Measurements from ENCODE around the gene UCP3.
"Not testable (repeated sequence)": the region's sequence is repeated elsewhere in the genome, so short reads cannot be mapped to it uniquely, and the experiment has no call there.

The UCP3 gene

DNA sequence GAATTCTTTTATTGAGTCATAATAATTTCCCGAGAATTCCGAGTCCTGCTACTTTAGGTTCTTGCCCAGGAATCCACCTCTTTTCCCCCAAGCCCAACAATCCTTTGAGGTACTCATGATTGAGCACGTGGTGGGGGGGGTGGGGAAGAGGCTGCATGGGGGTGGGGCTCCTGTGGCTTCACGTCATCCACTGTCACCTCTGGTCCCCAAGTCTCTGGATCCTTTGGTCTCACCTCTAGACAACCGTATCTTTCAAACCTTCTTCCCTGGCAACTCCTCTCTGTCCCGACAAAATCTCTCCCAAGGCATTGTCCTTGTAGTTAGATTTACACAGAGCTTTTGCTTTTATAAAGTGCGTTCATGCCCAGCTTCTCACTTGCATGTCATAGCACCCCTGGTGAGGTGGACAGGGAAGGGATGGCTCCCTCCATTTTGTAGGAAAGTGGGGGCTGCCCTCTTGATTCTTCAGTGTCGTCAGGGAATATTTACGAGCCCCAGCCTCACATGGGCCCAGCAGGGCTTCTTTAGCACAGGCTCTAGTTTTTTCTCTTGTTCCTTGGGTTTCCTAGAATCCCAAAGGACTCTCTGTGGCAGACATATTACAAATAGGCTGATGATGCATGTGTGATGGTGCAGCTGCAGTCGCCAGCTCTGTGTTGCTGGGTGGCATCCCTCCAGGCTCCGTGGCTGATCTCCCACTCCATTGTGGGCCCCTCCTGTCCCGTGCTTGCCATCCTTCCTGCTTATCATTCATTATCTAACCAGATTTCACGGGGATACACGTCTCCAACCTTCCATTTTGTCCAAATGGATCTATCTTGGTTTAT, 8.4 kb downstream of the UCP3 start:
- DNase-seq (ENCODE audit: low read depth) = no peak

DNA sequence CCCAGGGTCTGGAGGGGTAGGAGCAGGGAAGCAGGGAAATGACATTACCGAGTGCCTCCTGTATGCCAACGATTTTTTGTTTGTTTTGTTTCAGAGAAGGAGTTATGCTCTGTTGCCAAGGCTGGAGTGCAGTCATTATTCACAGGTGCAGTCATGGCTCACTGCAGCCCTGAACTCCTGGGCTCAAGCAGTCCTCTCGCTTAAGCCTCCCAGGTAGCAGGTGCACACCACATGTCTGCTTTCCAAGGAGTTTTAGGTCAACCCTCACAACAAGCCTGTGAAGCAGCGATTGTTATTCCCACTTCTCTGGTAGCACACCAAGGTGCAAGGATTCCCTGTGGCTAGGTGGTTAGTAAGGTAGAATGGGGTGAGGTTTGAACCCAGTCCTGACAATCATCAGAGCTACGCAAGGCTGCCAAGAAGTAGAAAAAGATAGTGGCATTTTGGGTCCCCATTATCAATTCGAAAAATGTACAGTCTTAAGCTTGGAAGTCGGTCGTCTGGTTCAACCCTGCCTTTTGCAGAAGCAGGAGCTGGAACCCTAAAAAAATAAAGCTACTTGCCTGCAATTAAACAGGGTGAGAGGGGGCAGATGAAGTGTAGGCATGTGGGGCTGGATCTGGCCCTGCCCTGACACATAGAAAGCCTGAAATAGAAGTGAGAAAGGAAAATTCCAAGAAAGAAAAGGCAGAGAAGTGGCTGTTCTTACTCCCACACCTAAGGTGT, 9.1 kb downstream of the UCP3 start:
- DNase-seq (ENCODE audit: low read depth) = no peak

DNA sequence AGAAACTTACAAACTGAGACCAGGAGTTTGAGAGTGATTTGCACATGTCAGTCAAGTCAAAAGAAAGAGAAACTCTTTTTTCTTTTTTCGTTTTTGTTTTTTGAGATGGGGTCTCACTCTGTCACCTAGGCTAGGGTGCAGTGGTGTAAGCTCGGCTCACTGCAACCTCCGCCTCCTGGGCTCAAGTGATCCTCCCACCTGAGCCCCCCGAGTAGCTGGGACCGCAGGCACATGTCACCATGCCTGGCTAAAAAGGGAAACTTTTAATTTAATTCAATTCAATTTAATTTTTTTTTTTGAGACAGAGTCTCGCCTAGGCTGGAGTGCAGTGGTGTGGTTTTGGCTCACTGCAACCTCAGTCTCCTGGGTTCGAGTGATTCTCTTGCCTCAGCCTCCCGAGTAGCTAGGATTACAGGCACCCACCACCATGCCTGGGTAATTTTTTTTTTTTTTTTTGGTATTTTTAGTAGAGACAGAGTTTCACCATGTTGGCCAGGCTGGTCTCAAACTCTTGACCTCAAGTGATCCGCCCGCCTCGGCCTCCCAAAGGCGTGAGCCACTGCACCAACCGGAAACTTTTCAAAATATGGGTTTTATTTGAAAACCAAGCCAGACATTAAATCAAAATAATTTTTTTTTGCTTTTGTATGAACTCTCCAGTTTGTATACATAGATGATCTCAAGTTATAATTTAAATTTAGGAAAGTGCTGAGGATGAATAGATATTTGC, 9.9 kb downstream of the UCP3 start:
- DNase-seq (ENCODE audit: low read depth) = no peak

DNA sequence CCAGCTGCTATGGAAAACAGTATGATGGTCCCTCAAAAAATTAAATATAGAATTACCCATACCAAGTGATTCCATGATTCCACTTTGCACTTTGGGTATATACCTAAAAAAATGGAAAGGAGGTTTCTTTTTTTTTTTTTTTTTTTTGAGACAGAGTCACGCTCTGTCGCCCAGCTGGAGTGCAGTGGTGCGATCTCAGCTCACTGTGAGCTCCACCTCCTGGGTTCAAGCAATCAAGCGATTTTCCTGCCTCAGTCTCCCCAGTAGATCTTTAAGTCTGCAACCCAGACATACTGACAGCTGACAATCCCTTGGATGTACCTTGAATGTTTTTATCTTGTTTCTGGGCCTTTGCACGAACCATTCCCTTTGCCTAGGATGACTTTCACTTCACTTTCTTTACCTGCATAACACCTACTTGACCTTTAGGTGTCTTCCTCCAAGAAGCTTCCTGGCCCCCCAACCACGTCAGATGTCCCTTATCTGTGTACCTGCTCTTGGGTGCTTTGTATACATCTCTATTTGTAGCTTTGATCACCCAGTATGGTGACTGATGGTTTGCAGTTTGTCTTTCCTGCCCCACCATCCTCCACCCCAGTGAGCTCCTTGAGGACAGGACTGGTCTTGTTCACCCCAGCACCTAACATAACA, 11.6 kb downstream of the UCP3 start:
- no peak for DNase-seq (ENCODE audit: low read depth)

DNA sequence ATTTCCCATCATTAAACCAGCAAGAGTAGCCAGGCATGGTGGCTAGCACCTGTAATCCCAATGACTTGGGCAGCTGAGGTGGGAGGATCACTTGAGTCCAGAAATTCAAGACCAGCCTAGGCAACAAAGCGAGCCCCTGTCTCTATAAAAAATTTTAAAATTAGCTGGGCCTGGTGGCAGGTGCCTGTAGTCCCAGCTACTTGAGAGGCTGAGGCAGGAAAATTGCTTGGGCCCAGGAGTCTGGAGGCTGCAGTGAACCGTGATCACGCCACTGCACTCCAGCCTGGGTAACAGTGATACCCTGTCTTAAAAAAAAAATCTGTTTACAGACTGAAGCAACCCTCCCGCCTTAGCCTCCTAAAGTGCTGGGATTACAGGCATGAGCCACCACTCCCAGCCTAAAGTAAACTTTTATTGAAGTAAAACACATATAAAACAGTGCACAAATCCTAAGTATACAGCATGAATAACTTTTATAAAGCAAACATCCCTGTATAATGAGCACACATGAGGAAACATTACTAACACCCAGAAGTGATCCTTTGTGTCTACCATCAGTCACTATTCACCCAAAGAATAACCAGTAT, 12.6 kb downstream of the UCP3 start:
- DNase-seq (ENCODE audit: low read depth) = no peak

DNA sequence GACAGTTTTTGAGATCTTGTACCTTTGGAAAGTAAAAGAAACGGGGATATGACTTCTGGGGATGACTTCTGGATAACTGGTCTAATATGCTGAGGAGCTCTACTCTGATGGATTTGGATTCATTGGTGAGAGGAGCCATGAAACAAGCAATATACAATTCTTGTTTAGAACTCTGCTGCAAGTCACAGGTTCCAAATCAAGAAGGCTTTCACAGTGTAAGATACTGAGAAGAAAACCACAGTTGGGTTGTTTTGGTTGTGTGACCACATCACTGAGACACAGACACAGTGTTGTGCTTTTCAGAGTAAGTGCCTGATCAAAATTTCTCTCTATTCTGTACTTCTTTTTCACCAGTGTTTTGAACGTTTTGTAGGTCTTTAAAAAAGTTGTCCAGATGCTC, 13.2 kb downstream of the UCP3 start:
- no peak for DNase-seq (ENCODE audit: low read depth)

DNA sequence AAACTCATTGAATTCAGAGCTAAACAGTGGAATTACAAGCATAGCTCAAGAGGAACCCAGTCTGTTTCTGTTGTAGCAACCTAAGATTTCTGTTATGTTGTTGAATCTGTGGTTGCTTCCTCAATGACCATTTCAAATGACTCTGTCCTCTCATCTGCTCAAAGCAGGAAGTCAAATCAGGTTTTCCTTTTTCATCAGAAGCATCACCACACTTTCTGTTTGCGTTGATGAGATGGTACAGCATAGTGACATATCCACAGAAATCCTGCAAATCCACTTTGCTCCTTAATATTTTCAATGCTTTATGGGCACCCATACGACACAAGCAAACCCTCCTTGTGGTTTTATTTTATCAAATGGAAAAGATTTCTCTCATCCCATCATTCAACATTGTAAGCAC, 13.6 kb downstream of the UCP3 start:
- no peak for DNase-seq (ENCODE audit: low read depth)

DNA sequence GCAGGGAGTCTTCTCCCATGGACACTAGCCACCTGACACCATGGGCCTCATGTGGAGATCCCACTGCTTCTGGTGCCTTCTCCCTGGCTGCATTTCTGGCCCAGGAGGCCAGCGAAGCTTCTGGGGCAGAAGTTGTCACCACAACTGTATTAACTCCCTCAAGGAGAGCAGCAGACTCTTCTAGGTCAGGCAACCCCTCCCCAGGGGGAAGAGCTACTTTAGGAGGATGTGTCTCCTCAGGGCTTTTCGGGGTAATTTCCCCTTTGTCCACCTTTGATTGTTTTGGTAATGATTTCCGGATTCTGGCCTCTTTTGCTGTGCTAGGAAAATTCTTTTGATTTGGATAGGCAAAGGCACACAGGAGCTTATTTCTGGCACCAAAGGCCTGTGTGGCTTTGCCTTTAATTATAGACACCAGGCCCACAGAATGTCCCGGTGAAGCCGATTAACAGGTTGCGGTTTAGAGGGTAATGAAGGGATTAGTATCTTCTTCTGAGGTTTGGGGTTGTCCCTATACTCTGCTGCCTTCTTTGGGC, 17.3 kb downstream of the UCP3 start:
- no peak for DNase-seq (ENCODE audit: low read depth)

DNA sequence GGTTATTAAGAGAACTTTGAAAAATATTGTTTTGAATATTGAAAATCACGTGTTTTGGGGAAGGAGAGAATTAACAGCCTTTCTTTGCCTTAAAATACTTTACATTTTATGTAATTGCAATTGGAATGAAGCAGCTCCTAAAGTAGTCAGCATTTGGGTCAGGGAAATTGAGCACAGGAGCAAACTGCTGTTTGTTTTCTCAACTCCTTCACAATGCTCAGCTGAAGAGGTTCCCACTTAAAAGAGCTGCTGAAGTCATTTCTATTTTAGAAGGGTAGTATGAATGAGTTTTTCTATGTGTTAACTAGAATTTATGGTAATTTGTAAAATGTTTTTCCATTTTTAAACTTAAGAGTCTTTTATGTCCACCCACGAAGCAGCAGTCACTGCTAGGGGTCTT, 18.2 kb downstream of the UCP3 start:
- no peak for DNase-seq (ENCODE audit: low read depth)

DNA sequence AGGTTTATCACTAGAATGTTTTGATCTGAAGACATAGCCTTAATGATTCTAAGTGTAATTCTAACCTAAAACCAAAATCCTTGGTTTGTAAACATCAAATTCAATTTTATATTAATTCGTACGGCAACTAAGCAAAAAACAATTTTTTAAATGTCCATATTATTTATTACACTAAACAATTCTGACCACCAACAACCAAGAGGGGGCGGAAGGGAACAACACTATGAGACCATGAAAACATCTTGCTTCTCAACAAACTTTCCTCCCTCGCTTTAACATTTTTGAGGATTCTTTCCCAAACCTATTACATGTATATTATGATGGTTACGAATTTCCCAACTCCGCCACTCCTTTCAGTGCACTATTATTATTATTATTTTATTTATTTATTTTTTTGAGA, 19.7 kb downstream of the UCP3 start:
- no peak for DNase-seq (ENCODE audit: low read depth)

DNA sequence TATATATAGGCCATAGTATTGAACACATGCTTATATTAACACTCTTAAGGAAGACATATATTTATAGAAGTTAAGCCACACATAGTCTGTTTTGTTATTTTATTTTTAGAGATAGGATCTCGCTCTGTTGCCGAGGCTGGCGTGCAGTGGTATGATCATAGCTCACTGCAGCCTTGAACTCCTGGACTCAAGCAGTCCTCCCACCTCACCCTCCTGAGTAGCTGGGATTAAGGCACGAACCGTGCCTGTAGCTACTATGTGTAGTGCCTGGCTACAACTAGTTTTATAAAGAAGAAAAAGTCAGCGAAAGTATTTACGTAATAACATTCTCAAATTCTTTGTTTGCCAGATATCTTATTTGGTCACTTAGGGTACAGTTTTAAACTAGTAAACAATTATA, 20.7 kb downstream of the UCP3 start:
- DNase-seq (ENCODE audit: low read depth) = no peak

DNA sequence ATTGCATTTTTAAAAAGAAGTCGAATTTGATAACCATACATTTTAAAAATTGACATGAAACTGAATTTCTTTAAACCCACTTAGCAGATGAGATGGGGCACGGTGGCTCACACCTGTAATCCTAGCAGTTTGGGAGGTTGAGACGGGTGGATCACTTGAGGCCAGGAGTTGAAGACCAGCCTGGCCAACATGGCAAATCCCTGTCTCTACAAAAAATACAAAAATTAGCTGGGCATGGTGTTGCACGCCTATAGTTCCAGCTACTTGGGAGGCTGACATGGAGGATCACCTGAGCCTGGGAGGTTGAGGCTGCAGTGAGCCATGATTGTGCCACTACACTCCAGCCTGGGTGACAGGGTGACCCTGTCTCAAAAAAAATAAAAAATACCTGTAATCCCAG, 23.2 kb downstream of the UCP3 start:
- not testable (repeated sequence) for DNase-seq (ENCODE audit: low read depth)

DNA sequence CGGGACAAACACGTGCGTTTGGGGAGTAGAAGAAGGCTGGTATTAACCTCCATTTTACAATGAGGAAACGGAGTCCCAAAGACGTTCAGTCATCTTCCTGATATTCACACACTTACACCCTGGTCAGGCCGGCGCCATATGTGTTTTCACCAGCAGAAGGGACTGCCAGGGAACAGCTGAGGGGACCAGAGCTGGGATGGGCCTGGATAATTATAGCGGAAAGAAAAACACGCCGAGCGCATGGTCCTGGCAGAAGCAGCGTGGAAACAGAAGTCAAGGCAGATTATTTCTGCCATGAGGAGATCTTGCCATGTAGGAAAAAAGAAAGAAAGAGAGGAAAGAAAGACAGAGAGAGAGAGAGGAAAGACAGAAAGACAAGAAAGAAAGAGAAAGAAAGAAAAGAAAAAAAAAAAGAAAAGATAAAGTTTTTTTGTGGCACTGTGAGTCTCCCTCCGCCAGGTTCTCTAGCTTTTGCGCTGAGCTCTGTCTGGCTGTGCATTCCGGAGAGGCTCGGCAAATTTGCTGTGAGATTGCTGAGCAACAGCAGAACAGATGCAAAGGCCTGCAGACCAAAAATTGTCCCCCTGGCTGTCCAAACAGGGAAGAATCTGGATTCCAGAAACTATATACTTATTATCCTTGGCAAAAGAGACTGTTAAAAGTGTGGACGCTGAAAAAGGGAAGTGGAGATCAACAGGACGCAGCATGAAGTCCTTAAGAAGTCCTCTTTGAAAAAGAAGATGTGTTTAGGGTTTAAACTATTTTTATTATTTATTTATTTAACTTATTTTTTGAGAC, 24.9 kb downstream of the UCP3 start:
- DNase-seq (ENCODE audit: low read depth) = no peak

DNA sequence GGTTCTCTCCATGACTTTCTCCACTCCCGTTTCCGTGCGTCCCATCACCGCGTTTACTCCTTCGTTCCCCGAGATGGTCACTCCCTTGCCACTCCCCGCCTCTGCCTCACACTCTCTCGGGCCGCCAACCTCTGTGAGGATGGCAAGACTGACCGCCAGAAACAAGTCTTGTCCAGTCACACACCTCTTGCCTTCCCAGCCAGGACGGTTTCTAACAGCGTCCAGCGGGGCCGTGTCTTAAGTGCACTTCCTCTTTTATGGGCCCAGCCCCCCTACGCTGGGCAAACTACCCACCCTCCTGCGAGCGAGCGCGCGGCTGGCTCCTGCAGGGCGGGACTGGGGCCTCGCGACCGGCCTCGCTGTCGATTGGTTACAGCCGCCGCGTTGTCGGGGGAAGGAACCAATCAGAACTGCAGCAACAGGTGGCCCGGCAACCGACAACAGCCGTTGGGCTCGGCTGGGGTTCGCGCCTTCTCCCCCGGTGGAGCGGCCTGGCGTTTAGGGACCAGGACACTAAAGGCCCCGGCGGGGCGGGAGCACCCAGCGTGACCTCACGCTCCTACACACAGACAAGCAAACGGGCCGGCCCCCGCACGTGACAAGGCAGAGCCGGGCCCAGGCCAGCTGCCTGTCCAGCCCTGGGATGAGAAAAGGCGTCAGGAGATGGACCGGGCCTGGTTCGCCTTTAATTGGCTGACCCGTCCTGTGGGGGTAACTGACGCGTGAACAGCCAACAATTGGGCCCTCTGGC, 25.7 kb downstream of the UCP3 start:
- peak; percentile 85 for DNase-seq (ENCODE audit: low read depth)

DNA sequence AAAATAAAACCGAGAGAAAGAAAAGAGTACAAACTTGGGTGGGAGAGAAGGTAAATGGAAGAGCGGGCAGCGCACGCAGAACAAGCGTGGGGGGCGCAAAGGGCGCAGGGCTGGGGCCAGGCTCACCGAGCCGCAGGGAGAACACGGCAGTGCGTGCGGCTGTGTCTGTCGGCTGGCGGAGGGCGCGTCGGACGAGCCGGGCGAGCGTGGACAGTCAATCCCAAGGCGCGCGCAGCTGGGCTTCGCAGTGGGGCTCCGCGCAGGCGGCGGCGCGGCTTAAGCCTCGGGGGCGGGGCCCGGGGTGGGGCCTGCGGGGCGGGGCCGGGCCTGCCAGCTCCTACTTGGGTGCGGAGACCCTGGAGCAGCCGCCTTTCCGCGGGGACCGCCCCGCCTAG, 26.3 kb downstream of the UCP3 start, which contains the start of gene UCP2:
Gene UCP2, minus strand, starts transcription at position 249 of the 395 bp plus-strand sequence. CDS start 4,465 bp downstream, outside the sequence.
- DNase-seq (ENCODE audit: low read depth) = peak; percentile 76

DNA sequence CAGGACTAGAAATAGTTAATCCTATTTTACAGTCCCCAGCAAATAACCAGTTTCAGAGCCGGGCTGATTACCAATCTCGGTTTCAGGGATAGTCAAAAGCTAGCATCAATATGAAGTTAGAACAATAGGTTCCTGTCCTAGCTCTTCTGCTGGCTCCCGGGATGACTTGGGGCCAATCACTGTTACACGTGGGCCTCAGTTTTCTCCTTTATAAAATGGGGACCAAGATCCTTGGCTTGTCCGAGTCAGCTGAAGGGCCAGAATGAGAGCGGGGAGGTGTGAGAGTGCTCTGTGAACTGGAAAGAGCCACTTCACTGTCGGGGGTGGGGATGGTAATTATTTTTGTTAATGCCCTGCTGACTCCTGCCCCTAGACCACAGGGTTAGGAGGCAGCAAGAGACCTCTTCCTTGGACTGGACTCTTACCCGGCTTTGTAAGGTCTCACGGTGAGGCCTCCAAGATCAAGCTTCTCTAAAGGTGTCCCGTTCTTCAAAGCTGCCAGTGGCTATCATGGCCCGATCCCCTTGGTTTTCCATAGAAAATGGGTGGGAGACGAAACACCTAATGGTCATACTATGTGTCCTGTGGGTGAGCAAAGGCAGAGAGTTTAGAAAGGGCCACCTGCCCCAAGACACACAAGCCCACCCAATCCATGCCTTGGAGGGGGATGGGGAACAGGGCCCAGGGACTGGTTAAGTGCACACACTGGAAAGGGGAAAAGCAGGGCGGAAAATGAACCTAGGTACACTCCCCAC, 27.7 kb downstream of the UCP3 start:
- DNase-seq (ENCODE audit: low read depth) = no peak

DNA sequence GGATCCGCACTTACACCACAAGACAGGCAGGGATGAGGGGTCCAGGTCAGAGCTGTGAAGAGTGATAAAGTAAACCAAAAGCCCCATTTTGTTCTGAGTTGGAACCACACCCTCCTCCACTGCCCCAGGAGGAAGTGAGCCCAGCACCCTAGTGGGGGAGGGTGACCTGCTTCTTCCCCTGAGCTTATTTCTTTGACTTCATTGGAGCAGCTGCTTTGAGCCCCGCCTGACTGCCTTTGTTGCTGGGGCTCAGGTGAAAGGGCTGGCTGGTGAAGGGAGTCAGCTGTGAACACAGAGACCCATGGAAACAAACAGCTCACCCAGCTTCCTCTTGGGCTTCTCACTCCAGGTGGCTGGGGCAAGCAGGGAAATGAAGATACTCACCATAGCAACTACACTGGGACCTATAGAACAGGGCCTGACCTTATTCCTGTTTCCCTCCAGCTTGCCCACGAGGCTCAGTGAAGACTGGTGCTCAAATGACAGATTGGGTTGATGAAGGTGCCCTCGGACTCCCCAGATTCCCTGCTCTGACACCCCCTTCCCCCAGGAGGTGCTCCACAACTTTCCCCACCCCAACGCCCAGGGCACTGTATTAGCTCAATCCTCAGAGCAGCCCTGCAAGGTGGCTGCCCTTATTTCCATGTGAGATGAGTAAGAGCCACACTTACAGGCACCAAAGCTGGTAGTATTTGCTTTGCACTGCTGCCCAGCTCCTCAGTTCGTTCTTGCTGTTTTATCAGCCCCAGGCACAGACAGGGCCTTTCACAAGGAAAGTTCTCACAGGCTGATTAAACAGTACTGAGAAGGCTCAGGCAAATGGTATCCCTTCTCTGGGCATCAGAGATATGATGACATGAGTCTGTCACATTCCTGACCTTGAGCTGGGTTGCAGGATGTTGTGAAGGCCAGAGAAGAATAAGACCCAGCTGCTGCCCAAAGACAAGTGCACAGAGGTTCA, 28.6 kb downstream of the UCP3 start:
- peak; percentile 69 for DNase-seq (ENCODE audit: low read depth)

DNA sequence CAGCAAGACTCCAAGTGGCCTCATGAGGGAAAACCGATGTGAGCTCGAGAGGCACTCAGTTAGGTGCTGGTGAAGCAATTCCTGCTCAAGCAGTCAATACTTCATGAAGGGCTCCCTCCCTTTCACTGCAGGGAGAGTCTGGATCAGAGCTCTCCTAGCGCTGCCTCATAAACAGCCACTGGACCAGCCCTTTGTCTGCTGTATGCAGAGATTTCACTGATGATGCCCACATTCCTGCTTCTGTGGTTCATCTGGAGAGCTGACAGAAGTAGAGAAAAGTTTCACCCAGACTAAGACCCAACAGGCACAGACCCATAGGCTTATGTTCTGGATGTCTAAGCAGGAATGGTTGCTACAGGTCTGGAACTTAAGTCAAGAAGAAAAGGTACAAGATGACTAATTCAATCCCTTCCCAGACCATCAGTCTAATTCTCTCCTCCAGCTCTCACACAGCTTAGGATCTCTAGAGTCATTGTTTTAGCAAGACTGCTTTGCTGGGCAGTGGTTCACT, 30.3 kb downstream of the UCP3 start:
- DNase-seq (ENCODE audit: low read depth) = no peak
